HG03558 (cell line): ENCODE results near the gene PIK3CD.

Experiments
- ATAC-seq: cut with Tn5 transposase; IDR thresholded peaks from one replicate; pipeline ENCODE4 v1.9.1; 2021; ENCODE audit warnings: moderate number of reproducible peaks; ENCODE audit not compliant: unreplicated experiment; ENCODE audit errors: extremely low read depth

The PIK3CD gene

GRCh38 chr1:9715536-9716226 is 64.2 kb downstream of the PIK3CD start:
- ATAC-seq, result no peak

DNA sequence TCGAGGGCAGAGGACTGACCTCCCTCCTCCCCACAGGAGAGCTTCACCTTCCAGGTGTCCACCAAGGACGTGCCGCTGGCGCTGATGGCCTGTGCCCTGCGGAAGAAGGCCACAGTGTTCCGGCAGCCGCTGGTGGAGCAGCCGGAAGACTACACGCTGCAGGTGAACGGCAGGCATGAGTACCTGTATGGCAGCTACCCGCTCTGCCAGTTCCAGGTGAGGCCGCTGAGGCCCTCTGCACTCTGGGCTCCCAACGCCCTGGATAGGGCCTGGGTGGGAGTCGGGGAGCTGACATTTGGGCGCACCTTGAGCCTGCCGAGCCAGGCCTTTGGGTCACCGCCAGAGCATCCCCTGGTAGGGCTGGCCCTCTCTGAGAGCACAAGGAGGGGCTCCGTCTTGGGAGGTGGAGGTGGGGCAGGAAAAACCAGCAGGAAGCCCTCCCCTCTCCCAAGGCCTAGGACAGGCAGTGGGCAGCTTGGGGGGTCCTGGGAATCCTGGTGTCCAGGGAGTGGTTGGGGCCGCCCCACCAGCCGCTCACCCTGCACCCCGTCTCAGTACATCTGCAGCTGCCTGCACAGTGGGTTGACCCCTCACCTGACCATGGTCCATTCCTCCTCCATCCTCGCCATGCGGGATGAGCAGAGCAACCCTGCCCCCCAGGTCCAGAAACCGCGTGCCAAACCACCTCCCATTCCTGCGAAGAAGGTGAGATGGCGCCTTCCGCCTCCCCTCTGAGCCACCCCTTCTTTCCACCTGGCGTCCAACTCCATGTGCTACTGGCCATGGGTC is 65.1 kb downstream of the PIK3CD start:
- no peak for ATAC-seq

- ATAC-seq, result no peak
Measured at GRCh38 chr1:9717193-9718005, 65.9 kb downstream of the PIK3CD start.

- no peak for ATAC-seq
Measured at GRCh38 chr1:9718006-9718680, 66.6 kb downstream of the PIK3CD start.

GRCh38 chr1:9719978-9720722 is 68.6 kb downstream of the PIK3CD start:
- no peak for ATAC-seq

- no peak for ATAC-seq
Measured at GRCh38 chr1:9720785-9721605, 69.5 kb downstream of the PIK3CD start.

DNA sequence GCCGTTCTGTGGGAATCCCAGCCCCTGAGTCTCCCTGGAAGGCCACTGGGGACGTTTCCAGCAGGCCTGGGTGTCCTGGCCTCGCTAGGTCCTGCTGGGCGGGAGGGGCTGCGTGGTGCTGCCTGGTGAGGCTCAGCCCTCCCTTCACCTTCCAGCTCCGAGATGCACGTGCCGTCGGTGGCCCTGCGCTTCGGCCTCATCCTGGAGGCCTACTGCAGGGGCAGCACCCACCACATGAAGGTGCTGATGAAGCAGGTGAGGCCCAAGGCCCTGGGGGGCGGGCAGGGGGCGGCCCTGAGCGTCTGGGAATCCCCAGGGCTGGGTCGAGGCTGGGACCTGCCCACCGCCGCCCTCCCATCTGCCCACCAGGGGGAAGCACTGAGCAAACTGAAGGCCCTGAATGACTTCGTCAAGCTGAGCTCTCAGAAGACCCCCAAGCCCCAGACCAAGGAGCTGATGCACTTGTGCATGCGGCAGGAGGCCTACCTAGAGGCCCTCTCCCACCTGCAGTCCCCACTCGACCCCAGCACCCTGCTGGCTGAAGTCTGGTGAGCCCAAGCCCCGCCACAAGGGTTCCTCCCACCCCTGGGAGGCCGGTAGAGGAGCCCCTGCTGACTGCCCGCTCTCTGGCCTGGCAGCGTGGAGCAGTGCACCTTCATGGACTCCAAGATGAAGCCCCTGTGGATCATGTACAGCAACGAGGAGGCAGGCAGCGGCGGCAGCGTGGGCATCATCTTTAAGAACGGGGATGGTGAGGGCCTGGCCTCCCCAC is 70.3 kb downstream of the PIK3CD start:
- ATAC-seq, result no peak

- ATAC-seq, result no peak
Measured at GRCh38 chr1:9722378-9722749, 70.8 kb downstream of the PIK3CD start.

DNA sequence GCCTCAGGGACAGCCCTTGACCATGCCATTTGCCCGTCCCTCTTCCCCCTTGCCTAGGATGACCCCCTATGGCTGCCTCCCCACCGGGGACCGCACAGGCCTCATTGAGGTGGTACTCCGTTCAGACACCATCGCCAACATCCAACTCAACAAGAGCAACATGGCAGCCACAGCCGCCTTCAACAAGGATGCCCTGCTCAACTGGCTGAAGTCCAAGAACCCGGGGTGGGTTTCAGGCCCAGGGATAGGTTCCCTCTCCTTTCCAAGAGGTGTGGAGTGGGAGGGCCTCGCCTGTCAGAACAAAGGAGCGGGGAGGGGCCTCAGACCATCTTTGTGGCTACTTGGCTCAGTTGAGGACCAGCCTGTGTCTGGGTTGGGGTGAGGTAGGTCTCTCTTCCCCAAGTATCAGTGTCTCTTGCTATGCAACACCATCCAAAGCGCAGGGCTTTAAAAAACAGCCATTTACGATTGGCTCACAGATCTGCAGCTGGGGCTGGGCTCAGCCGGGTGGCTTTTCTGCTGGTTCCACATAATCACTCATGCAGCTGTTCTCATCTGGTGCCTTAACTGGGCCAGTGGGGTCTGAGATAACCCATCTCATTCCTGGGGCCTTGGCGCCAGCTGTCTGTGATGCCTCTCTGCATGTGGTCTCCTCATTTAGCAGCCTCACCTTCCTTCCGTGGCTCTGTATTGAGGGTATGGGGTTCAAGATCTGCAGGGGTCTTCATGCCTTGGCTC is 71.7 kb downstream of the PIK3CD start:
- no peak for ATAC-seq

- no peak for ATAC-seq
Measured at GRCh38 chr1:9723926-9724325, 72.4 kb downstream of the PIK3CD start.

DNA sequence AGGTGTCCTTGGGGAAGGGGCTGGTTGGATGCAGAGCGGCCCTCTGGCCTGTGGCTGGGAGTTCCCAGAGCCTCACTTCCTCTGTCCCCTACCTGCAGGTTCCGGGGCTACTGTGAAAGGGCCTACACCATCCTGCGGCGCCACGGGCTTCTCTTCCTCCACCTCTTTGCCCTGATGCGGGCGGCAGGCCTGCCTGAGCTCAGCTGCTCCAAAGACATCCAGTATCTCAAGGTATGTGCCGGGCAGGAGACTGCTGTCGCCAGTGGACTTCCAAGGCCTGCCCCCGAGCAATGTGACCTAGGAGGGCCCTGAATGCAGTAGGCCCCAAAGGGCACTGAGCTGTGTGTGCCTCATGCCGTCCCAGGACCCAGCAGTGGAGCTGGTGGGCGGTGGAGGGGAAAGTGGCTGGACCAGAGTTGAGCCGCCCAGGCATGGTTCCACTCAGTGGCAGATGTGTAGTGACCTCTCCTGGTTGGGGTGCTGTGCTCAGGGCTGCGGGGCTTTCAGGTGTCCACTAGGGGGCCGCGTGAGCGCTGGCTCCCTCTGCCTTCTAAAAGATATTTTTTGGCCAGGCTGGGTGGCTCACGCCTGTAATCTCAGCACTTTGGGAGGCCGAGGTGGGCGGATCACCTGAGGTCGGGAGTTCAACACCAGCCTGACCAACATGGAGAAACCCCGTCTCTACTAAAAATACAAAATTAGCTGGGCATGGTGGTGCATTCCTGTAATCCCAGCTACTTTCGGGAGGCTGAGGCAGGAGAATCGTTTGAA is 73.4 kb downstream of the PIK3CD start:
- no peak for ATAC-seq

DNA sequence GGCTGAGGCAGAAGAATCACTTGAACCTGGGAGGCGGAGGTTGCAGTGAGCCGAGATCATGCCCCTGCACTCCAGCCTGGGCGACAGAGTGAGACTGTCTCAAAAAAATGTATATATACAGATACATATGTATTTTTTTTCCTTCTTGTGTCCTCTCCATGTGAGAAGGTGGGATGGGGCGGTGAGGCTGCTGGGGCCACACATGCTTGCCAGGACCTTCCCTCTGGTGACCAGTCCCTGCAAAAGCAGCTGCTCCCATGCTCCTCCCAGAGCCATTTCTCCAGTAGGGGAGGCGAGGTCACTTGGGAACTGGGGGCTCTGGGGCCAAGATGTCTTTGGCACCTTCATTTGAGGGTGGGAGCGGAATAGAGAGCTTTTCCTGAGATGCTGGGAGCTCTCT is 74.9 kb downstream of the PIK3CD start:
- ATAC-seq, result no peak

GRCh38 chr1:9726905-9727595 is 75.5 kb downstream of the PIK3CD start:
- ATAC-seq, result no peak

GRCh38 chr1:9728451-9729295 is 77.1 kb downstream of the PIK3CD start:
- ATAC-seq, result no peak

DNA sequence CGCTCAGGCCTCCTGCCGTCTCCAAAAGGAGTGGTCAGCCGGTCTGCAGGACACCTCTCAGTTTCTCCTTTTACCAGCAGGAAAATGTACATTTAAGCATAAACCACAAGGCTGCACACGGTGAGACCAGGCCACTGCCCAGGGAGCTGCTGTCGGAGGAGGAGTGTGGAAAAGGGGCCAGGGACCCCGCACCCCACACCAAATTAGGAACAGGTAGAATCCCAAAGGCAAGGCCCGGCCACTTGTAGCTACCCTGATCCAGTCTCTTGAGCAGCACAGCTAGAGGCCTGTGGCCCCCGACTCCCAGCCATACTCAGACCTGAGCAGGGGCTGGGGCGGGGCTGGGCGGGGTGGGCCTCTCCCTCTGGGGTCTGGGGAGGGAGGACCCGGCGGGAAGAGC is 78.0 kb downstream of the PIK3CD start:
- no peak for ATAC-seq
